ENCODE data around the gene TAF8.

TAF8 gene

DNA sequence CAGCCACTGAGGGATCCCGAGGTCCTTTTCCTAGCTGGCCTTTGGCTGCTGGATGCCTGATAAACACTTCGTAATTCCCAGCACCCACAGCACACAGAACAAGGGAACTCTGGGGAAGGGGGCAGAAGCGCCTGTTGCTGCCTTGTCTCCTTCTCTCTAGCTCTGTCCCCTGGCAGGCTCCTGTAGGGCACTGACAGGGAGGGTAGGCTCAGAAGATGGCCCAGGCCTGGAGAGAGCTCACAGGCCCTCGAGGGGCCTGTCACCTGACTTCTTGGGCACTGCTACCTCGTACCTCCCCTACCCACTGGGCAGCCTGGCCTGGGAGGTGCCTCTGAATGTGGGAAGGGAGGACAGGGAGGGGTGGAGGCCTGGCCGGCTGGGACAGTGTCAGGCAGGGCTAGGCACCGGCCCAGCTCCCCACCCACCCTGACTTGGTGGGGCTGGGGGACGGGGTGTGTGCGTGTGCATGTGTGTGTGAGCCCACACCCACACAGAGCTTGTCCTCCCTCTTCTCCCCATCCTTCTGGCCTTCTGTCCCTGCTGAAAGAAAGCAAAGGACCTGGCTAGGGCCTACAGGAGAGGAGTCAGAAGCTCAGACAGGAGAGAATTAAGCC is 74.0 kb downstream of the TAF8 start:
- DNase-seq (ENCODE audit: low read depth), result no peak

GRCh38 chr6:42125231-42125630 is 74.9 kb downstream of the TAF8 start:
- DNase-seq (ENCODE audit: low read depth), result no peak

GRCh38 chr6:42125663-42126062 is 75.3 kb downstream of the TAF8 start:
- no peak for DNase-seq (ENCODE audit: low read depth)

DNA sequence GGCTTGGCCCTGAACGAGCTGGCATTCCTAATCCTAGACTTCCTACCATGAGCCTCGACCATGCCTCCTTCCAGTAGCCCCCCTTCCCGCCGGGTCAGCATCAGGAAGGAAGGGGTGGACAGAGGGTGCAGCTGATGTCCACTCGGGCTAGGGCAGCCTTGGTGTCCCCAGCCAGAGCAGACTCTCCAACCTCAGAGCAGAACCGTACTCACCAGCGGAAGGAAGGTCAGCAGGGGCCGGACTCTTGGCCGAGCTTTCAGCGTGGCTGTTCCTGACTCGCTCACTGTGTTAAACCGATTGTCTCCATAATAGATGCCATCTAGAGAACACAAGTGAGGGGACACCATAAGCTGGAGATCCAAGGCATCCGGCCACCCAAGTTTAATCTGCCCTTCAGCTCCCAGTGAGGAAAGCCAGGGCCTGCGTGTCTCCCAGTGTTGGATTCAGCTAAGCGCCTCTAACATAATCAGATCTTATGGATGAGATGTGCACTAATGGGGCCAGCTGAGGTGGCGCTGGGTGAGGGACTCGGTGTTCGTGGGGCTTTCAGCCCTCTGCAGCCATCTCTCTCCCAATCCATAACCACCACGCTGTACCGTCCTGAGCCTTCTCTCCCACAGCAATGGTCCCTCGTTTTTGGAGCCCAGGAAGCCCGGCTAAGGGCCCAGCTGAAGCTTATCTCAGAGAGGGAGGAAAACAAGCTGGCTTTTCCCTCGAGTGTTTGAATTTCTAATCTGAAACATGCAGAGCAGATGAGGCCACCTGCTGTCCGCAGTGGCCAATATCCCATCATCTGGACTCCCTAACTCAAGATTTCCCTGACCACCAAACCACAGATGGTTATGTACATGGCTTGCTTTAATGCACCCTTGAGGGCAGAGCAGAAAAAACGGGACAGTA is 78.4 kb downstream of the TAF8 start:
- DNase-seq (ENCODE audit: low read depth), result no peak

- no peak for DNase-seq (ENCODE audit: low read depth)
Observed at GRCh38 chr6:42129360-42129676, 79.0 kb downstream of the TAF8 start.

DNA sequence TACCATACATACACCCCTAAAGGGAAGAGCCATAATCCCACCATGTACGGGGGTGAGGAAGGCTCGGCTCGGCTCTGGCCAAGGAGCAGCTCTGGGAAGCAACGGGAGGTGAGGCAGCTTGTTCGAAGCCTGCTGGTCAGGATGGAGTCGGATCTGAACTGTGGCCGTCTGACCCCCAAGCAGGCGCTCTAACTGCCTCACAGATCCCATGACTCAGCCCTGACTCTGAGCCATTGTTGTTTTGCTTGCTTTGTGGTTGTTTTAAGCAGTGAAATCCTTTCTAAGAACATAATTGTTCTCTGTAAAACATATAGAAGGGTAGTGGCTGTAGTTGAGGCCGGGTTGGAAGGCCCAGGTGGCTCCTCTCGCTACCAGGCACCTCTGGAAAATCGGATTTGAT is 81.2 kb downstream of the TAF8 start:
- DNase-seq (ENCODE audit: low read depth), result peak; percentile 26

DNA sequence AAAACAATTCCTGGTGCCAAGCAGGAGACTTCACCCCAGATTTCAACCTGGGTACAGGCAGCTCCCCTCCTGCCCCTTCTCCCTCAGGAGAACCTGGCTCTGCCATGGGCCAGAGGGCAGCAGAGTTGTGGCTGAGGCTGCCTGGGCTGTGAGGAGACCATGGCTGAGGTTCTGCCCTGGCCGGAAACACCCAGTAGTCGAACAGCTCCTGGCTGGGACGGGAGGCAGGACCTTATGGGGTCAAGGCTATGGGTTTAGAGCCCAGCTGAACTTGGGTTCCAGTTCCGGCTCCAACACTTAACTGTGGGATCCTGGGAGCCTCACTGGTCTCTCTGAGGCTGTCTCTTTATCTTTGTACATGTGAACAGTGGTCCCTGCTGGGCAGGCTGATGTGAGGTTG is 83.6 kb downstream of the TAF8 start:
- DNase-seq (ENCODE audit: low read depth), result no peak

DNA sequence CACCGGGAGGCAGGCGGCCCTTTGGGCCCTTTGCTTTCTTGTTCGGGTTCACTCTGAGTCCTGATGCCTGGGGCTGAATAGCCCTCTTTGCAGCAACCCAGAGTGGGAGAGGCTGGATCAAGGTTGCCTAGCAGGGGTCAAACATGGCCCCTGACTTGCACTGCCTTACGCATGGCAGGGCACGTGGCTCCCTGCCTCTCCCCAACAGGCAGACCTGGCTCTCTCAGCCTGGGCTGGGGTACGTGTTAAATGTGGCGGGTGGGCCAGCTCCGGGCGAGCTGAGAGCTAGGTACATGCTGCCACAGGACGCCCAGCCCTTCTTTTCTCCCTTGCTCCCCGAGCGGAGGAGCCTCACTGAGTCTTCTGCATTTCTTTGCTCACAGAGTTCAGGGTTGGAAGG is 84.8 kb downstream of the TAF8 start:
- DNase-seq (ENCODE audit: low read depth), result no peak

DNA sequence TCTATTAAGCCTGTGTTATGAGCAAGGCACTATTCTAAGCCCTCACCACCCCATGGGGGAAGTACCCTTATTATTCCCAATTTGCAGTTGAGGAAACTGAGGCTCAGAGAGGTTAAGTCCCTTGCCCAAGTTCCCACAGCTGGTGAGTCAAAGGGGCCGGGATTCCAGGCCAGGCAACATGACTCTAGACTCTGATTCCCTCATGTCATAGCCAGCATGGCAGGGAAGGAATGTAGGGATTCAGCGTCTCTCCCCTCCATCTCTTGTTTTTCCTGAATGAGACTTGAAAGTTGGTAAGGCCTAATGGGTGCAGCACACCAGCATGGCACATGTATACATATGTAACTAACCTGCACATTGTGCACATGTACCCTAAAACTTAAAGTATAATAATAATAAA is 85.4 kb downstream of the TAF8 start:
- no peak for DNase-seq (ENCODE audit: low read depth)

- peak; percentile 19 for DNase-seq (ENCODE audit: low read depth)
Observed at GRCh38 chr6:42136508-42137193, 86.3 kb downstream of the TAF8 start.

Data from fibroblast of gingiva (primary cell).